A673 (cell line): Measurements from ENCODE around the gene SDC1.

ENCODE experiments used
- EZH2 ChIP-seq: fragments of 200-600 bp; sonication (generic); IDR thresholded peaks from 2 replicates; pipeline ENCODE4 v1.6.1; 2017; ENCODE audit warnings: borderline replicate concordance, low read depth, mild to moderate bottlenecking, mixed read lengths, antibody characterized with exemption, low read length; ENCODE audit not compliant: poor library complexity, severe bottlenecking
- TF ChIP-seq, protein P1 (sequence below): fragments of 300-800, 200-600 bp; sonication (generic); conservative IDR thresholded peaks from 2 replicates; pipeline ENCODE4 v1.5.1; 2017; ENCODE audit warnings: low read depth, mild to moderate bottlenecking, antibody characterized with exemption, low read length, moderate library complexity, mixed read lengths

DNA sequence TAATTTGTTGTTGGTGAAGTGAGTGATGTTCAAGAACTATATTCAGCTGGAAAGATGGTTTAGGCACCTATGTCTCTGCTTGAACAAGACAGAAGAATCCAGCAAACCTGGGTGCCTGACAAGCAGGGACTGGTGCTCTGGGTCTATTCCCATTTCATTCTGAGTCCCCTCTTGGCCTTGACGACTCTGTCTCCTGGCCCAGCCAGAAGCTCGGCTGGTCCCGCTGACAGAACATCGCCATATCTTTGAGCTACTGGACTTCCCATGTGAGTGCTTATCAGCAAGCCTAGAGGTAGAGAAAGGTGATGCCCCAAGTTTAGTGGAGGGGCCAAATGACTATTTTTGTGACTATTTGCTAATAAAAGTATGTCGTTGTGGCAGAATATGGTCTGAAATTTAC, 48.2 kb downstream of the SDC1 start:
- TF ChIP-seq, protein P1, sequence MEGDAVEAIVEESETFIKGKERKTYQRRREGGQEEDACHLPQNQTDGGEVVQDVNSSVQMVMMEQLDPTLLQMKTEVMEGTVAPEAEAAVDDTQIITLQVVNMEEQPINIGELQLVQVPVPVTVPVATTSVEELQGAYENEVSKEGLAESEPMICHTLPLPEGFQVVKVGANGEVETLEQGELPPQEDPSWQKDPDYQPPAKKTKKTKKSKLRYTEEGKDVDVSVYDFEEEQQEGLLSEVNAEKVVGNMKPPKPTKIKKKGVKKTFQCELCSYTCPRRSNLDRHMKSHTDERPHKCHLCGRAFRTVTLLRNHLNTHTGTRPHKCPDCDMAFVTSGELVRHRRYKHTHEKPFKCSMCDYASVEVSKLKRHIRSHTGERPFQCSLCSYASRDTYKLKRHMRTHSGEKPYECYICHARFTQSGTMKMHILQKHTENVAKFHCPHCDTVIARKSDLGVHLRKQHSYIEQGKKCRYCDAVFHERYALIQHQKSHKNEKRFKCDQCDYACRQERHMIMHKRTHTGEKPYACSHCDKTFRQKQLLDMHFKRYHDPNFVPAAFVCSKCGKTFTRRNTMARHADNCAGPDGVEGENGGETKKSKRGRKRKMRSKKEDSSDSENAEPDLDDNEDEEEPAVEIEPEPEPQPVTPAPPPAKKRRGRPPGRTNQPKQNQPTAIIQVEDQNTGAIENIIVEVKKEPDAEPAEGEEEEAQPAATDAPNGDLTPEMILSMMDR, result no peak
- no peak for TF ChIP-seq EZH2
